Heart right ventricle (tissue), 16 donors: ENCODE results near the gene TMEM50B. TPM values are rescaled to one million over a fixed set of nuclear protein-coding genes. Genes with fewer than 3 reads are reported as not detected.

Experiments
- ATAC-seq, 8 donors: fragments of 200-7000 bp; cut with Tn5 transposase; one replicate each; pipeline ENCODE4 v1.9.1; 2020; ENCODE audit warnings: mild to moderate bottlenecking in 8 of 8, moderate library complexity in 8 of 8, moderate number of reproducible peaks in 1 of 8
- DNase-seq, 2 donors: peaks; one replicate each; pipeline ENCODE4 v3.0.0-alpha.2; 2020
- H3K27ac ChIP-seq, 10 donors: fragments of 200-600 bp; sonication (generic) in 2 of 10; one replicate each; pipeline versions ENCODE4 v1.5.0 to v1.8.0; 2020 to 2022; ENCODE audit warnings: mild to moderate bottlenecking in 3 of 10
- H3K27me3 ChIP-seq, 7 donors: fragments of 200-600 bp; one replicate each; pipeline ENCODE4 v1.8.0; 2021 to 2022; ENCODE audit warnings: mild to moderate bottlenecking in 2 of 7
- H3K36me3 ChIP-seq, 9 donors: fragments of 200-600 bp; sonication (generic) in 1 of 9; one replicate each; pipeline versions ENCODE4 v1.5.0 to v1.8.0; 2020 to 2022; ENCODE audit warnings: mild to moderate bottlenecking in 2 of 9
- H3K4me1 ChIP-seq, 9 donors: fragments of 200-600 bp; sonication (generic) in 1 of 9; one replicate each; pipeline versions ENCODE4 v1.5.0 to v1.8.0; 2020 to 2022; ENCODE audit warnings: mild to moderate bottlenecking in 4 of 9
- H3K4me3 ChIP-seq, 10 donors: fragments of 200-600 bp; sonication (generic) in 2 of 10; one replicate each; pipeline versions ENCODE4 v1.5.0 to v1.8.0; 2020 to 2022; ENCODE audit warnings: mild to moderate bottlenecking in 7 of 10, moderate library complexity in 2 of 10
- H3K9me3 ChIP-seq, 11 donors: fragments of 200-600 bp in 10 of 11; sonication (generic) in 2 of 11; one replicate each; pipeline versions ENCODE4 v1.5.0 to v1.8.0; 2013 to 2022; ENCODE audit warnings: mild to moderate bottlenecking in 2 of 11, control low read depth in 1 of 11, moderate library complexity in 1 of 11
- WGBS, 2 donors: extraction: QIAGEN DNeasy Blood & Tissue Kit; methylation state at CpG; one replicate each; pipeline ENCODE4 v1.1.7; 2013; ENCODE audit warnings: inconsistent platforms in 1 of 2; 5-methylcytosine and 5-hydroxymethylcytosine counted together
- intact Hi-C, 10 donors: fragments of 100-400 bp; cut with DNase I; formaldehyde crosslinking; loops; one replicate each; pipeline versions ENCODE4 v1.11.1 to v1.14.2; 2022
- polyA plus RNA-seq, 2 donors: library from polyadenylated mRNA; stranded (reverse); fragments of 200-250 nt; gene quantifications; one replicate each; pipeline ENCODE4 v1.2.3, GENCODE V29; 2013
- total RNA-seq, 10 donors: library from RNA; stranded (reverse); fragmentation: NEBNext Ultra II Directional in 3 of 10; extraction: Animal tissue kit (Norgen Biotek cat#: 25700) in 3 of 10; gene quantifications; one replicate each; pipeline versions ENCODE4 v1.2.1 to v1.2.4, GENCODE V29; 2021 to 2023
- TF ChIP-seq, protein P1 (sequence below), 9 donors: fragments of 200-600 bp; sonication (generic) in 2 of 9; IDR thresholded peaks; one replicate each; pipeline versions ENCODE4 v1.5.0 to v1.8.0; 2021 to 2022; ENCODE audit warnings: antibody characterized with exemption in 9 of 9, mild to moderate bottlenecking in 5 of 9, moderate library complexity in 1 of 9
- donor health status: Arrhythmogenic right ventricular cardiomyopathy.
- donor health status: ischemic (EF 13 %, LVEDD 7.1; RV severe dilation, severe dysfunction).
- donor health status: healthy with polysubstance abuse.
- donor health status: DM: no; HTN: yes; CAD: no.
- donor health status: DM: no; HTN: no; CAD: no.
- donor health status: ischemic (EF 25% LVEDD 6.9; RV normal size, moderate dysfunction).
- donor health status: ischemic (EF 25% LVEDD 5.7; RV mildly dilated, moderate dysfunction).
- donor health status: healthy.
- donor health status: DM: yes; HTN: yes; CAD: no.
- donor health status: Ischemic cardiomyopathy.
- donor health status: ischemic (EF 35%, LVEDD 5.7; RV mildly dilated, moderate dysfunction).
- donor health status: nonischemic (EF 11% LVEDD 7.7; RV severe dilation, severe dysfunction).
- donor health status: DM: yes; HTN: yes; CAD: no.
- donor health status: PGD.
- donor health status: ischemic (EF 29% LVEDD 5.4; RV normal size, mild dysfunction).
- donor health status: nonischemic (EF 23%, LVEDD 6.1; RV moderate dilation, normal function).

The TMEM50B gene
- total and polyA plus RNA-seq, 12 donors: 26.7 to 71.4 (median 30.6) TPM

DNA sequence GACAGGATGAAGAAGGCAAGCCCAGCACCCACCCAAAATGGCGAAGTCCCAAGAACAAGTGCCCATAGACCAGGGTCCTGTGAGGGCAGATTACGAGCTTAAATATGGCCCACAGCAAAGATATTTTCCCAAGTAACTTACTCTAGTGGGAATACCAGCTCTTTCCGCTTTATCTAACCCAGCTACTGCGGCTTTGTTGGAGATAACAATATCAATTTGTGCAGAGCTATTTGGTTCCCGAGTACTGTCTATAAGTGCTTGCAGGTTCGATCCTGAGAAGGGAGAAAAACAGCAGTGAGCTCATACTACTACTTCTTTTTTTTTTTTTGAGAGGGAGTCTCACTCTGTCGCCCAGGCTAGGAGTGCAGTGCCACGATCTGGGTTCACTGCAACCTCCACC is 26.1 kb upstream of the TMEM50B start:
- DNase-seq: no peak
- TF ChIP-seq, protein P1, sequence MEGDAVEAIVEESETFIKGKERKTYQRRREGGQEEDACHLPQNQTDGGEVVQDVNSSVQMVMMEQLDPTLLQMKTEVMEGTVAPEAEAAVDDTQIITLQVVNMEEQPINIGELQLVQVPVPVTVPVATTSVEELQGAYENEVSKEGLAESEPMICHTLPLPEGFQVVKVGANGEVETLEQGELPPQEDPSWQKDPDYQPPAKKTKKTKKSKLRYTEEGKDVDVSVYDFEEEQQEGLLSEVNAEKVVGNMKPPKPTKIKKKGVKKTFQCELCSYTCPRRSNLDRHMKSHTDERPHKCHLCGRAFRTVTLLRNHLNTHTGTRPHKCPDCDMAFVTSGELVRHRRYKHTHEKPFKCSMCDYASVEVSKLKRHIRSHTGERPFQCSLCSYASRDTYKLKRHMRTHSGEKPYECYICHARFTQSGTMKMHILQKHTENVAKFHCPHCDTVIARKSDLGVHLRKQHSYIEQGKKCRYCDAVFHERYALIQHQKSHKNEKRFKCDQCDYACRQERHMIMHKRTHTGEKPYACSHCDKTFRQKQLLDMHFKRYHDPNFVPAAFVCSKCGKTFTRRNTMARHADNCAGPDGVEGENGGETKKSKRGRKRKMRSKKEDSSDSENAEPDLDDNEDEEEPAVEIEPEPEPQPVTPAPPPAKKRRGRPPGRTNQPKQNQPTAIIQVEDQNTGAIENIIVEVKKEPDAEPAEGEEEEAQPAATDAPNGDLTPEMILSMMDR (IDR thresholded peaks at IDR 0.05): no peak
- no peaks in the 10 kb centered on the region for H3K27me3 ChIP-seq
- whole genome bisulfite sequencing, 2 donors: 91 to 96% methylated on average over 8 of the region's 8 CpGs
- H3K4me1 ChIP-seq: no peaks in the 10 kb centered on the region
- no peak overlapping the region for H3K4me3 ChIP-seq
- peaks cover 0 to 93% (median 9%) of the 10 kb centered on the region in 9 donors for H3K36me3 ChIP-seq
- no peak overlapping the region for H3K27ac ChIP-seq
- ATAC-seq: no peak
- H3K9me3 ChIP-seq: no peaks in the 10 kb centered on the region
- intact Hi-C loops: no loop called here

DNA sequence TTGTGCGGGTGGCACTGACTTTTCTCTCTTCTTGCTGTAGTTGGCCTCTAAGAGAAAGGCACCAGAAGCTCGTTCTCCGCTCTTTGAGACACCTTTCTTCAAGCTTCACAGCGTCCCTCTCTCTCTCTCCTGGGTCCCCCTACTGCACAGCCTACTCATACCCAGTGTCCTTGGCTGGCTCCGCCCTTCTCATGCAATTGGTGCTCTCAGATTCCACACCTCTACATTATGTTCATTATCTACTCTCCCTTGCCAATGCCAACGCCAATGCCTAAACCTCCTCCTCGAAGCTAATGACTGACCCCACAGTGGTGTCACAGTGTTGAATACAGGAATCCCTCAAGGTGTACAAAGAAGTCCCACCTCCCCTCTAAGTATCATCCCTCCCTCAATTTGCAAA is 16.6 kb upstream of the TMEM50B start:
- WGBS, 2 donors: 64% methylated on average over 7 of the region's 7 CpGs
- TF ChIP-seq, protein P1 (IDR thresholded peaks at IDR 0.05): no peak
- intact Hi-C loops: no loop called here
- no peaks in the 10 kb centered on the region for H3K27me3 ChIP-seq
- H3K9me3 ChIP-seq: no peaks in the 10 kb centered on the region
- H3K27ac ChIP-seq: no peak overlapping the region
- no peak for DNase-seq
- peaks cover 0 to 7% (median 5%) of the 10 kb centered on the region in 9 donors for H3K4me1 ChIP-seq
- no peak for ATAC-seq
- H3K36me3 ChIP-seq: no peaks in the 10 kb centered on the region
- H3K4me3 ChIP-seq: no peak overlapping the region

DNA sequence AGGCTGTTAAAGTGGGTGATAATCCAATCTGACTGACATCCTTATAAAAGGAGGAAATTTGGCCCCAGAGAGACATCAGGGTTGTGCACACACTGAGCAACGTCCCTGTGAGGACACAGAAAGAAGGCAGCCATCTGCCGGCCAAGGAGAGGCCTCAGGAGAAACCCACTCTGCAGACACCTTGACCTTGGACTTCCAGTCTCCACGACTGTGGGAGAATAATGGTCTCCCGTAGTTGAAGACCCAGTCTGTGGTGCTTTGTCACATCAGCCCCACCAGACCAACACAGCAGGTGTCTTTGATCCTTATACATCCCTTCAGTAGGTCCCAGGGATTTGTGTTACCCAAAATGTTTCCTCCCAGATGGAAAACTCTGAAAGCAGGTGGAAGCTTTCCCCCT is 16.0 kb upstream of the TMEM50B start:
- Histone ChIP-seq H3K27ac (no peak overlapping the region), H3K27me3 (no peaks in the 10 kb centered on the region), H3K4me1 (peaks cover 0 to 11% (median 8%) of the 10 kb centered on the region in 9 donors), H3K36me3 (no peaks in the 10 kb centered on the region), H3K9me3 (no peaks in the 10 kb centered on the region), H3K4me3 (no peak overlapping the region)
- DNase-seq: no peak
- 58 to 62% methylated on average over 4 of the region's 4 CpGs for WGBS, 2 donors
- intact Hi-C loops: no loop called here
- ATAC-seq: no peak
- TF ChIP-seq, protein P1 (IDR thresholded peaks at IDR 0.05): no peak

DNA sequence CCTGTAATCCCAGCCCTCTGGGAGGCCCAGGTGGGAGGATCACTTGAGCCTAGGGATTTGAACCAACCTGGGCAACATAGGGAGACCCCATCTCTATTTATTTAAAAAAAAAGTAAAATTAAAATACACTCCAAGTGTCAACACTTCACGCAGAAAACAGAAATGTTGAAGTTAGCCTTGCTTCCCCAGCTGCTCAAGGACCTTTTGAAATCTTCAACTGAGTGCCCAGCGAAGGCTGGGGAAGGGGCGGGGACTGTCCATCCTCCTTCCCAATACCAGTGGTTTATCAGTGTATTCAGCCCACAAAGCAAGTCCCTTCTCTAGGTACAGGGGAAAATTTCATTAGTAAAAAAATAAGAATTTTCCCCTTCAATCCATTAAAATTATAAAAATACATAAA is 14.0 kb upstream of the TMEM50B start:
- Histone ChIP-seq H3K4me1 (peaks cover 0 to 15% (median 10%) of the 10 kb centered on the region in 9 donors), H3K27me3 (no peaks in the 10 kb centered on the region), H3K4me3 (no peak overlapping the region), H3K36me3 (peaks cover 0 to 3% (median 0%) of the 10 kb centered on the region in 9 donors), H3K9me3 (no peaks in the 10 kb centered on the region), H3K27ac (no peak overlapping the region)
- ATAC-seq (no peak), DNase-seq (no peak)
- TF ChIP-seq, protein P1 (IDR thresholded peaks at IDR 0.05): no peak
- 83 to 95% methylated on average over 3 of the region's 3 CpGs for WGBS, 2 donors
- intact Hi-C loops: no loop called here
